MM.1S (cell line): Measurements from ENCODE around the gene GAA.

Experiments
- DNase-seq: peaks from one replicate; pipeline ENCODE4 v3.0.0-alpha.2; 2015
- H2AFZ ChIP-seq: fragments of 300-600 bp; sonication (generic); 2 replicates; pipeline ENCODE4 v1.6.0; 2016; ENCODE audit warnings: antibody characterized with exemption, low read length
- H3F3A ChIP-seq: fragments of 300-600 bp; sonication (generic); 2 replicates; pipeline ENCODE4 v1.6.1; 2016; ENCODE audit warnings: mild to moderate bottlenecking, antibody characterized with exemption, low read length, moderate library complexity, mixed read lengths; ENCODE audit not compliant: insufficient read depth
- H3K27ac ChIP-seq: fragments of 300-600 bp; sonication (generic); 2 replicates; pipeline ENCODE4 v1.5.1; 2016; ENCODE audit warnings: mild to moderate bottlenecking, low read length
- H3K27me3 ChIP-seq: fragments of 300-600 bp; sonication (generic); replicated peaks from 2 replicates; pipeline ENCODE4 v1.6.0; 2016; ENCODE audit warnings: low read length; ENCODE audit not compliant: insufficient read depth
- H3K36me3 ChIP-seq: fragments of 300-600 bp; sonication (generic); replicated peaks from 2 replicates; pipeline ENCODE4 v1.6.1; 2016; ENCODE audit warnings: mild to moderate bottlenecking, low read length, mixed read lengths; ENCODE audit not compliant: insufficient read depth
- H3K4me1 ChIP-seq: fragments of 300-600 bp; sonication (generic); 2 replicates; pipeline ENCODE4 v1.6.1; 2016; ENCODE audit warnings: low read length, mixed read lengths
- H3K4me2 ChIP-seq: fragments of 300-600 bp; sonication (generic); 2 replicates; pipeline ENCODE4 v1.6.0; 2016; ENCODE audit warnings: low read depth, low read length
- H3K4me3 ChIP-seq: fragments of 300-600 bp; sonication (generic); 2 replicates; pipeline ENCODE4 v1.5.1; 2016; ENCODE audit warnings: low read length, mixed read lengths
- H3K79me2 ChIP-seq: fragments of 300-600 bp; sonication (generic); 2 replicates; pipeline ENCODE4 v1.6.1; 2016; ENCODE audit warnings: mixed run types, low read length, mixed read lengths
- H3K9ac ChIP-seq: fragments of 300-600 bp; sonication (generic); 2 replicates; pipeline ENCODE4 v1.6.1; 2016; ENCODE audit warnings: low read length, mixed read lengths
- H3K9me2 ChIP-seq: fragments of 300-600 bp; sonication (generic); replicated peaks from 2 replicates; pipeline ENCODE4 v1.6.1; 2016; ENCODE audit warnings: mild to moderate bottlenecking, low read length, mixed read lengths; ENCODE audit not compliant: insufficient read depth
- H3K9me3 ChIP-seq: fragments of 300-600 bp; sonication (generic); replicated peaks from 2 replicates; pipeline ENCODE4 v1.6.1; 2016; ENCODE audit warnings: mild to moderate bottlenecking, low read length, mixed read lengths; ENCODE audit not compliant: insufficient read depth
- H4K20me1 ChIP-seq: fragments of 300-600 bp; sonication (generic); 2 replicates; pipeline ENCODE4 v1.6.1; 2016; ENCODE audit warnings: mild to moderate bottlenecking, low read length, moderate library complexity, mixed read lengths; ENCODE audit not compliant: insufficient read depth
- EZH2 ChIP-seq: fragments of 300-600 bp; sonication (generic); optimal IDR thresholded peaks from 2 replicates; pipeline ENCODE3; 2017; ENCODE audit warnings: low read depth, mild to moderate bottlenecking, antibody characterized with exemption, low read length, mixed read lengths
- EZH2phosphoT487 ChIP-seq: fragments of 300-600 bp; sonication (generic); IDR thresholded peaks from 2 replicates; pipeline ENCODE4 v1.6.1; 2018; ENCODE audit warnings: antibody characterized with exemption, low read length
- TF ChIP-seq, protein P1 (sequence below): fragments of 300-600 bp; sonication (generic); IDR thresholded peaks from 2 replicates; pipeline ENCODE4 v1.5.1; 2016; ENCODE audit warnings: antibody characterized with exemption, low read length, mixed read lengths

Gene GAA

GRCh38 chr17:80147035-80147822 lies 45.8 kb downstream of the GAA start, which contains the start of gene EIF4A3:
TSS of gene EIF4A3 (minus strand) at chr17:80147128. CDS start at chr17:80146961, 167 bp downstream.
- Histone ChIP-seq H3F3A (no peaks in the 10 kb centered on the region), H3K9me3 (no peaks in the 10 kb centered on the region), H3K79me2 (peaks cover 52% of the 10 kb centered on the region), H3K4me1 (peaks cover 7% of the 10 kb centered on the region), H3K36me3 (peaks cover 11% of the 10 kb centered on the region; the same call in 1 of the 2 replicates), H4K20me1 (peaks cover 21% of the 10 kb centered on the region), H2AFZ (peak within 1 kb of the TSS; percentile 92), H3K27ac (peak within 1 kb of the TSS; percentile 61; the same call in 1 of the 2 replicates), H3K4me2 (peak within 1 kb of the TSS; percentile 89), H3K4me3 (peak within 1 kb of the TSS; percentile 99), H3K9ac (peak within 1 kb of the TSS; percentile 98), H3K27me3 (no peaks in the 10 kb centered on the region), H3K9me2 (no peaks in the 10 kb centered on the region)
- TF ChIP-seq EZH2phosphoT487 (no peak), EZH2 (no peak)
- TF ChIP-seq, protein P1, sequence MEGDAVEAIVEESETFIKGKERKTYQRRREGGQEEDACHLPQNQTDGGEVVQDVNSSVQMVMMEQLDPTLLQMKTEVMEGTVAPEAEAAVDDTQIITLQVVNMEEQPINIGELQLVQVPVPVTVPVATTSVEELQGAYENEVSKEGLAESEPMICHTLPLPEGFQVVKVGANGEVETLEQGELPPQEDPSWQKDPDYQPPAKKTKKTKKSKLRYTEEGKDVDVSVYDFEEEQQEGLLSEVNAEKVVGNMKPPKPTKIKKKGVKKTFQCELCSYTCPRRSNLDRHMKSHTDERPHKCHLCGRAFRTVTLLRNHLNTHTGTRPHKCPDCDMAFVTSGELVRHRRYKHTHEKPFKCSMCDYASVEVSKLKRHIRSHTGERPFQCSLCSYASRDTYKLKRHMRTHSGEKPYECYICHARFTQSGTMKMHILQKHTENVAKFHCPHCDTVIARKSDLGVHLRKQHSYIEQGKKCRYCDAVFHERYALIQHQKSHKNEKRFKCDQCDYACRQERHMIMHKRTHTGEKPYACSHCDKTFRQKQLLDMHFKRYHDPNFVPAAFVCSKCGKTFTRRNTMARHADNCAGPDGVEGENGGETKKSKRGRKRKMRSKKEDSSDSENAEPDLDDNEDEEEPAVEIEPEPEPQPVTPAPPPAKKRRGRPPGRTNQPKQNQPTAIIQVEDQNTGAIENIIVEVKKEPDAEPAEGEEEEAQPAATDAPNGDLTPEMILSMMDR: 0 out of 2 replicates have a peak, but pooled peaks have one; percentile 19
- peak; percentile 100 for DNase-seq

- Histone ChIP-seq H3K27ac (no peak overlapping the region), H3K79me2 (peaks cover 11% of the 10 kb centered on the region), H3K9me3 (no peaks in the 10 kb centered on the region), H3K4me3 (no peak overlapping the region), H4K20me1 (no peaks in the 10 kb centered on the region), H3K9me2 (no peaks in the 10 kb centered on the region), H3K36me3 (no peaks in the 10 kb centered on the region), H3K4me2 (no peak overlapping the region), H3K27me3 (no peaks in the 10 kb centered on the region), H3K9ac (no peak overlapping the region), H2AFZ (no peak overlapping the region), H3K4me1 (no peaks in the 10 kb centered on the region), H3F3A (no peaks in the 10 kb centered on the region)
- TF ChIP-seq EZH2phosphoT487 (no peak), EZH2 (no peak)
- TF ChIP-seq, protein P1: no peak
- DNase-seq: no peak
Observed at GRCh38 chr17:80151333-80151732, 50.0 kb downstream of the GAA start.

DNA sequence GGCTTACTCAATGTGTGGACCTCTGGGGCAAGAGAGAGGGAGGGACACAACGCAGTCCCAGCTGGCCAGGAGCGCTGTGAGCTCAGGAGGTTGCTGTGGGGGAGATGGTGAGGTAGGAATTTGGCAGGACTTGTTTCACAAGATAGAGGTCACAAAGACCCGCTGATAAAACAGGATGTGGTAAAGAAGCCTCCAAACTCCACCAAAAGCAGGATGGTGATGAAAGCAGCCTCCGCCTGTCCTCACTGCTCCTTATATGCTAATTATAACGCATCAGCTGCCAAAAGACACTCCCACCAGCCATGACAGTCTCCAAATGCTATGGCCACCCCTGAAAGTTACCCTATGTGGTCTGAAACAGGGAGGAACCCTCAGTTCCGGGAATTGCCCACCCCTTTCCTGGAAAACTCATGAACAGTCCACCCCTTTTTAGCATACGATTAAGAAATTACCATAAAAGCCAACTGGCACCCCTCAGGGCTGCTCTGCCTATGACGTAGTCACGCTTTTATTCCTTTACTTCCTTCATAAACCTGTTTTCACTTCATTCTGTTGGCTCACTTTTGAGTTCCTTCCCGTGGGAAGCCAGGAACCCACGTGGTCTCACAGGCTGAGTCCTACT lies 50.8 kb downstream of the GAA start:
- H3K9ac ChIP-seq: no peak overlapping the region

More for the DNA sequence above, 50.8 kb downstream of the GAA start:
- H3K27me3 ChIP-seq: no peaks in the 10 kb centered on the region
- no peak overlapping the region for H3K4me2 ChIP-seq
- H3K9me3 ChIP-seq: no peaks in the 10 kb centered on the region
- DNase-seq: no peak
- H3K79me2 ChIP-seq: peaks cover 6% of the 10 kb centered on the region; the same call in 1 of the 2 replicates
- no peak overlapping the region for H3K4me3 ChIP-seq
- TF ChIP-seq EZH2phosphoT487: no peak
- TF ChIP-seq, protein P1: no peak
- TF ChIP-seq EZH2: no peak
- H4K20me1 ChIP-seq: no peaks in the 10 kb centered on the region
- H3K9me2 ChIP-seq: no peaks in the 10 kb centered on the region
- H3F3A ChIP-seq: no peaks in the 10 kb centered on the region
- H3K36me3 ChIP-seq: no peaks in the 10 kb centered on the region
- H3K4me1 ChIP-seq: no peaks in the 10 kb centered on the region
- H3K27ac ChIP-seq: no peak overlapping the region
- H2AFZ ChIP-seq: no peak overlapping the region
